WTC11 (cell line): ENCODE results near the gene MALAT1. TPM values are rescaled to one million over a fixed set of nuclear protein-coding genes. Genes with fewer than 3 reads are reported as not detected.

Source experiments
- ATAC-seq: fragments of 200-7000 bp; cut with Tn5 transposase; 2 replicates; pipeline ENCODE4 v1.10.0; 2021; ENCODE audit warnings: mild to moderate bottlenecking, moderate library complexity
- CTCF ChIA-PET: fragments of 300-600 bp; sonication (Branson Sonifier 250); formaldehyde crosslinking; loops from one replicate; lab custom pipeline; 2021; ENCODE audit warnings: antibody characterized with exemption; lab: Charles Lee
- POLR2A ChIA-PET: fragments of 350-600 bp; sonication (Branson Sonifier 250); formaldehyde crosslinking; loops from one replicate; lab custom pipeline; 2021; ENCODE audit warnings: antibody characterized with exemption; lab: Charles Lee
- DNase-seq: peaks from one replicate; pipeline ENCODE4 v3.0.0; 2021; ENCODE audit warnings: low spot score
- H3K27ac Mint-ChIP-seq: 2 replicates; pipeline ENCODE4 v1.8.0; 2021; ENCODE audit warnings: mixed read lengths
- H3K27me3 Mint-ChIP-seq: 2 replicates; pipeline ENCODE4 v1.8.0; 2021; ENCODE audit warnings: low read depth, mild to moderate bottlenecking, moderate library complexity, mixed read lengths
- H3K36me3 Mint-ChIP-seq: 2 replicates; pipeline ENCODE4 v1.8.0; 2021; ENCODE audit warnings: mixed read lengths
- H3K4me1 Mint-ChIP-seq: 2 replicates; pipeline ENCODE4 v1.8.0; 2022; ENCODE audit warnings: mixed read lengths
- H3K4me3 Mint-ChIP-seq: 2 replicates; pipeline ENCODE4 v1.8.0; 2021; ENCODE audit warnings: mild to moderate bottlenecking, moderate library complexity, mixed read lengths
- H3K9me3 Mint-ChIP-seq: 2 replicates; pipeline ENCODE4 v1.8.0; 2021; ENCODE audit warnings: mixed read lengths
- ARID4B ChIP-seq: sonication (generic); formaldehyde crosslinking; IDR thresholded peaks from 2 replicates; pipeline ENCODE4 v1.8.0; 2023; ENCODE audit warnings: missing genetic modification reagents, mild to moderate bottlenecking, borderline replicate concordance
- CREM ChIP-seq: sonication (generic); formaldehyde crosslinking; IDR thresholded peaks from 2 replicates; pipeline ENCODE4 v1.8.1; 2022; ENCODE audit warnings: mild to moderate bottlenecking, missing genetic modification reagents, moderate library complexity
- E2F5 ChIP-seq: sonication (generic); formaldehyde crosslinking; IDR thresholded peaks from 2 replicates; pipeline ENCODE4 v1.8.1; 2022; ENCODE audit warnings: mild to moderate bottlenecking, moderate library complexity, missing genetic modification reagents
- ELF4 ChIP-seq: sonication (generic); formaldehyde crosslinking; IDR thresholded peaks from 2 replicates; pipeline ENCODE4 v1.8.1; 2022; ENCODE audit warnings: low read depth, mild to moderate bottlenecking, moderate library complexity, missing genetic modification reagents
- ETV6 ChIP-seq: sonication (generic); formaldehyde crosslinking; IDR thresholded peaks from 2 replicates; pipeline ENCODE4 v1.8.1; 2022; ENCODE audit warnings: mild to moderate bottlenecking, missing genetic modification reagents
- FOXP1 ChIP-seq: sonication (generic); formaldehyde crosslinking; IDR thresholded peaks from 2 replicates; pipeline ENCODE4 v1.8.0; 2022; ENCODE audit warnings: missing genetic modification reagents, mild to moderate bottlenecking, moderate library complexity, borderline replicate concordance
- FOXP4 ChIP-seq: sonication (generic); formaldehyde crosslinking; IDR thresholded peaks from 2 replicates; pipeline ENCODE4 v1.8.0; 2022; ENCODE audit warnings: mild to moderate bottlenecking, missing genetic modification reagents
- GABPB1 ChIP-seq: sonication (generic); formaldehyde crosslinking; IDR thresholded peaks from 2 replicates; pipeline ENCODE4 v1.8.1; 2023; ENCODE audit warnings: mild to moderate bottlenecking, missing genetic modification reagents
- HMGXB4 ChIP-seq: sonication (generic); formaldehyde crosslinking; IDR thresholded peaks from 2 replicates; pipeline ENCODE4 v1.8.1; 2023; ENCODE audit warnings: mild to moderate bottlenecking, moderate library complexity, missing genetic modification reagents
- IRF1 ChIP-seq: sonication (generic); formaldehyde crosslinking; IDR thresholded peaks from 2 replicates; pipeline ENCODE4 v1.8.0; 2023; ENCODE audit warnings: missing genetic modification reagents
- KAT7 ChIP-seq: sonication (generic); formaldehyde crosslinking; IDR thresholded peaks from 2 replicates; pipeline ENCODE4 v1.8.1; 2023; ENCODE audit warnings: missing genetic modification reagents, mild to moderate bottlenecking, borderline replicate concordance
- MXD4 ChIP-seq: fragments of 250-450 bp; sonication (Bioruptor Pico); IDR thresholded peaks from 2 replicates; pipeline ENCODE4 v1.8.0; 2021; ENCODE audit warnings: mild to moderate bottlenecking, moderate library complexity, borderline replicate concordance
- MYBL2 ChIP-seq: sonication (generic); formaldehyde crosslinking; IDR thresholded peaks from 2 replicates; pipeline ENCODE4 v1.8.1; 2023; ENCODE audit warnings: mild to moderate bottlenecking, moderate library complexity, missing genetic modification reagents
- PRDM15 ChIP-seq: sonication (generic); formaldehyde crosslinking; IDR thresholded peaks from 2 replicates; pipeline ENCODE4 v1.8.0; 2022; ENCODE audit warnings: missing genetic modification reagents
- PRRX2 ChIP-seq: fragments of 250-450 bp; sonication (Bioruptor Pico); IDR thresholded peaks from 2 replicates; pipeline ENCODE4 v1.8.0; 2021; ENCODE audit warnings: mild to moderate bottlenecking
- SP1 ChIP-seq: sonication (generic); formaldehyde crosslinking; conservative IDR thresholded peaks from 2 replicates; pipeline ENCODE4 v1.8.1; 2022; ENCODE audit warnings: missing genetic modification reagents
- USF1 ChIP-seq: sonication (generic); formaldehyde crosslinking; IDR thresholded peaks from 2 replicates; pipeline ENCODE4 v1.8.0; 2022; ENCODE audit warnings: mild to moderate bottlenecking, missing genetic modification reagents
- USF2 ChIP-seq: sonication (generic); formaldehyde crosslinking; IDR thresholded peaks from 2 replicates; pipeline ENCODE4 v1.8.1; 2023; ENCODE audit warnings: mild to moderate bottlenecking, missing genetic modification reagents, moderate library complexity
- ZNF423 ChIP-seq: fragments of 250-450 bp; sonication (Bioruptor Pico); IDR thresholded peaks from 2 replicates; pipeline ENCODE4 v2.1.2; 2022; ENCODE audit warnings: mild to moderate bottlenecking, moderate library complexity
- total RNA-seq: library from RNA; stranded (reverse); gene quantifications from 3 replicates; pipeline ENCODE4 v1.2.3, GENCODE V29; 2021

The MALAT1 gene
- total RNA-seq, 1 experiment from 2014 or later: 1,830 TPM

- peak; percentile 77 for TF ChIP-seq FOXP1 (CRISPR knock-in tag)
- TF ChIP-seq MXD4 (CRISPR knock-in tag): no peak
- peak; percentile 71; the same call in 1 of the 2 replicates for TF ChIP-seq ELF4 (CRISPR knock-in tag)
- 0 out of 2 replicates have a peak, but pooled peaks have one; percentile 47 for TF ChIP-seq E2F5 (CRISPR knock-in tag)
- TF ChIP-seq MYBL2 (CRISPR knock-in tag): 0 out of 2 replicates have a peak, but pooled peaks have one; percentile 53
- TF ChIP-seq HMGXB4 (CRISPR knock-in tag): peak; percentile 96
- no peak for TF ChIP-seq IRF1 (CRISPR knock-in tag)
- TF ChIP-seq ARID4B (CRISPR knock-in tag): peak; percentile 63; the same call in 1 of the 2 replicates
- TF ChIP-seq PRRX2 (CRISPR knock-in tag): no peak
- TF ChIP-seq ETV6 (CRISPR knock-in tag): 0 out of 2 replicates have a peak, but pooled peaks have one; percentile 20
- TF ChIP-seq PRDM15 (CRISPR knock-in tag): peak; percentile 94
- TF ChIP-seq CREM (CRISPR knock-in tag): 0 out of 2 replicates have a peak, but pooled peaks have one; percentile 60
- TF ChIP-seq KAT7 (CRISPR knock-in tag): 0 out of 2 replicates have a peak, but pooled peaks have one; percentile 78
- no peak for TF ChIP-seq ZNF423
- peak; percentile 95 for TF ChIP-seq USF2 (CRISPR knock-in tag)
- peak; percentile 96 for TF ChIP-seq USF1 (CRISPR knock-in tag)
- TF ChIP-seq GABPB1 (CRISPR knock-in tag): peak; percentile 41; the same call in 1 of the 2 replicates
- peak; percentile 76 for TF ChIP-seq SP1 (CRISPR knock-in tag)
- TF ChIP-seq FOXP4: 0 out of 2 replicates have a peak, but pooled peaks have one; percentile 53
- POLR2A ChIA-PET: interaction anchor here (1.1 to 2.1 kb wide), 5 partner anchors 15 to 171 kb away, joined by 4 to 11 read pairs (median 5); partner anchors contain the start of genes MALAT1 and TIGD3
- Mint-ChIP-seq H3K27ac (no peak within 1 kb of the TSS; the same call in 1 of the 2 replicates), H3K4me1 (peaks cover 19% of the 10 kb centered on the region), H3K36me3 (peaks cover 7% of the 10 kb centered on the region), H3K9me3 (no peaks in the 10 kb centered on the region), H3K4me3 (peak within 1 kb of the TSS; percentile 73), H3K27me3 (peaks cover 11% of the 10 kb centered on the region)
- peak; percentile 78 for DNase-seq
- CTCF ChIA-PET: interaction anchor here (0.6 to 3.3 kb wide), 14 partner anchors 13 to 195 kb away, joined by 3 to 27 read pairs (median 6); partner anchors contain the start of genes FAM89B and ZNRD2
- ATAC-seq: peak; percentile 82
Measured at GRCh38 chr11:65524741-65525545, 26.1 kb downstream of the MALAT1 start, which contains the start of gene SCYL1. Gene SCYL1, plus strand, starts transcription at chr11:65525083. Its CDS starts 71 bp downstream, at chr11:65525154.
